Duodenal mucosa (tissue), 2 donors: ENCODE results near the gene OAS3.

Experiments
- H3K27ac ChIP-seq: one replicate; pipeline ENCODE4 v1.7.0; 2013; ENCODE audit warnings: low read depth, low read length
- H3K27me3 ChIP-seq, 2 donors: one replicate each; pipeline ENCODE4 v1.7.0; 2013; ENCODE audit warnings: low read length in 2 of 2, control low read depth in 1 of 2; ENCODE audit not compliant: insufficient read depth in 2 of 2, control insufficient read depth in 1 of 2
- H3K36me3 ChIP-seq, 2 donors: one replicate each; pipeline ENCODE4 v1.7.0; 2013; ENCODE audit warnings: low read length in 2 of 2, control low read depth in 1 of 2; ENCODE audit not compliant: insufficient read depth in 2 of 2, control insufficient read depth in 1 of 2
- H3K4me1 ChIP-seq, 2 donors: one replicate each; pipeline ENCODE4 v1.7.0; 2013; ENCODE audit warnings: low read length in 2 of 2, control low read depth in 1 of 2; ENCODE audit not compliant: insufficient read depth in 2 of 2, control insufficient read depth in 1 of 2
- H3K4me3 ChIP-seq, 2 donors: one replicate each; pipeline ENCODE4 v1.7.0; 2013; ENCODE audit warnings: low read length in 2 of 2, low read depth in 1 of 2
- H3K9ac ChIP-seq, 2 donors: one replicate each; pipeline ENCODE4 v1.7.0; 2013; ENCODE audit warnings: low read length in 2 of 2, low read depth in 1 of 2
- H3K9me3 ChIP-seq, 2 donors: one replicate each; pipeline ENCODE4 v1.7.0; 2013; ENCODE audit warnings: low read length in 2 of 2, control low read depth in 1 of 2; ENCODE audit not compliant: control insufficient read depth in 1 of 2

Gene OAS3

DNA sequence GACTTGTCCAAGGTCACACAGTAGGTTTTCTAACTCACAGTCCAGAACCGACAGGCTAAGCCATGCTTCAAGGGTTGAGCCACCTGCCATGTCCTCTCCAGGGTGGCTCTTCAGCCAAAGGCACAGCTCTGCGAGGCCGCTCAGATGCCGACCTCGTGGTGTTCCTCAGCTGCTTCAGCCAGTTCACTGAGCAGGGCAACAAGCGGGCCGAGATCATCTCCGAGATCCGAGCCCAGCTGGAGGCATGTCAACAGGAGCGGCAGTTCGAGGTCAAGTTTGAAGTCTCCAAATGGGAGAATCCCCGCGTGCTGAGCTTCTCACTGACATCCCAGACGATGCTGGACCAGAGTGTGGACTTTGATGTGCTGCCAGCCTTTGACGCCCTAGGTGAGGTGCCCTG, 27.4 kb downstream of the OAS3 start:
- Histone ChIP-seq H3K36me3 (peaks cover 43 to 77% of the 10 kb centered on the region in 2 donors), H3K9ac (no peak overlapping the region)

GRCh38 chr12:112967306-112967705, 29.0 kb downstream of the OAS3 start:
- Histone ChIP-seq H3K4me3 (no peak overlapping the region), H3K9me3 (no peaks in the 10 kb centered on the region), H3K4me1 (no peaks in the 10 kb centered on the region), H3K27ac (no peak overlapping the region), H3K9ac (no peak overlapping the region), H3K27me3 (no peaks in the 10 kb centered on the region), H3K36me3 (peaks cover 34 to 62% of the 10 kb centered on the region in 2 donors)

More for the DNA sequence above, 27.4 kb downstream of the OAS3 start:
- no peak overlapping the region for H3K27ac ChIP-seq
- no peaks in the 10 kb centered on the region for H3K9me3 ChIP-seq
- H3K4me1 ChIP-seq: no peaks in the 10 kb centered on the region
- H3K27me3 ChIP-seq: no peaks in the 10 kb centered on the region
- H3K4me3 ChIP-seq: no peak overlapping the region

DNA sequence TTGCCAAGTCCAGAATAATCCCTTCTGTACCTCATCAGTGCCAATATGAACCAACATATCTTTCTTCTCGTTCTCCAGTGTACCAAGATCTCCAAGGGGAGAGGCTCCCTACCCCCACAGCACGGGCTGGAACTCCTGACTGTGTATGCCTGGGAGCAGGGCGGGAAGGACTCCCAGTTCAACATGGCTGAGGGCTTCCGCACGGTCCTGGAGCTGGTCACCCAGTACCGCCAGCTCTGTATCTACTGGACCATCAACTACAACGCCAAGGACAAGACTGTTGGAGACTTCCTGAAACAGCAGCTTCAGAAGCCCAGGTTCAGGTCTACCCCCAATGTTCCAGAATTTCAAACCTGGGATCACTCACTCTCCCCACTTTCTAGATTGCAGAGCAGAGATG, 29.6 kb downstream of the OAS3 start:
- Histone ChIP-seq H3K36me3 (peaks cover 34 to 57% of the 10 kb centered on the region in 2 donors), H3K27me3 (no peaks in the 10 kb centered on the region), H3K4me3 (no peak overlapping the region), H3K9me3 (no peaks in the 10 kb centered on the region), H3K27ac (no peak overlapping the region), H3K9ac (no peak overlapping the region), H3K4me1 (no peaks in the 10 kb centered on the region)

GRCh38 chr12:112969547-112970306, 31.5 kb downstream of the OAS3 start:
- no peaks in the 10 kb centered on the region for H3K27me3 ChIP-seq
- H3K36me3 ChIP-seq: peaks cover 20 to 40% of the 10 kb centered on the region in 2 donors
- H3K27ac ChIP-seq: no peak overlapping the region
- H3K9me3 ChIP-seq: no peaks in the 10 kb centered on the region
- no peak overlapping the region for H3K9ac ChIP-seq
- H3K4me3 ChIP-seq: no peak overlapping the region
- no peaks in the 10 kb centered on the region for H3K4me1 ChIP-seq

DNA sequence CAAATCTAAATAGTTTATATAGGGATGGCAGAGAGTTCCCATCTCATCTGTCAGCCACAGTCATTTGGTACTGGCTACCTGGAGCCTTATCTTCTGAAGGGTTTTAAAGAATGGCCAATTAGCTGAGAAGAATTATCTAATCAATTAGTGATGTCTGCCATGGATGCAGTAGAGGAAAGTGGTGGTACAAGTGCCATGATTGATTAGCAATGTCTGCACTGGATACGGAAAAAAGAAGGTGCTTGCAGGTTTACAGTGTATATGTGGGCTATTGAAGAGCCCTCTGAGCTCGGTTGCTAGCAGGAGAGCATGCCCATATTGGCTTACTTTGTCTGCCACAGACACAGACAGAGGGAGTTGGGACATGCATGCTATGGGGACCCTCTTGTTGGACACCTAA, 32.1 kb downstream of the OAS3 start:
- H3K4me1 ChIP-seq: no peaks in the 10 kb centered on the region
- peaks cover 20 to 35% of the 10 kb centered on the region in 2 donors for H3K36me3 ChIP-seq
- no peaks in the 10 kb centered on the region for H3K27me3 ChIP-seq
- no peak overlapping the region for H3K27ac ChIP-seq
- H3K9me3 ChIP-seq: no peaks in the 10 kb centered on the region
- no peak overlapping the region for H3K9ac ChIP-seq
- no peak overlapping the region for H3K4me3 ChIP-seq

GRCh38 chr12:112971248-112971647, 33.0 kb downstream of the OAS3 start:
- Histone ChIP-seq H3K9me3 (no peaks in the 10 kb centered on the region), H3K36me3 (peaks cover 18 to 26% of the 10 kb centered on the region in 2 donors), H3K4me3 (no peak overlapping the region), H3K27ac (no peak overlapping the region), H3K27me3 (no peaks in the 10 kb centered on the region), H3K4me1 (no peaks in the 10 kb centered on the region), H3K9ac (no peak overlapping the region)

DNA sequence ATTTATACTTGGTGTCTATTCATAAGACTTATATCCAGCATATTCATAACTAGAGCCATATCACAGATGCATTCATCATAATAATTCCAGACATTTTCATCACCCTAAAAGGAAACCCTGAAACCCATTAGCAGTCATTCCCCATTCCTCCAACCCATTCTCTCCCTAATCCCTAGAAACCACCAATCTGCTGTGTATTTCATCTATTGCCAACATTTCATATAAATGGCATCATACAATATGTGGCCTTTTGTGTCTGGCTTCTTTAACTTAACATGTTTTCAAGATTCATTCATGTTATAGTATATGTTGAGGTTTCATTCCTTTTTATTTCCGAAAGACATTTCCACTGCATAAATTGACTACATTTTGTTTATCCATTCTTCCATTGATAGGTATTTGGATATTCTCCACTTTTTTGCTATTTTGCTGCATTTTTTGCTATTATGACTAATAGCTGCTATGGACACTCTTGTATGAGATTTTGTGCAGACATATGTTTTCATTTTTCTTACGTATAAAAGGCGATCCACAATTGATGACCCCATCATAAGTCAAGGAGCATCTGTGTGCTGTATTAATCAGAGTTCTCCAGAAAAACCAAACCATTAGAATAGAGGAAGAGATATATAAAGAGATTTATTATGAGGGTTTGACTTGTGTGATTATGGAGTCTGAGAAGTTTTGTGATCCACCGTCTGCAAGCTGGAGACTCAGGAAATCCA, 34.9 kb downstream of the OAS3 start:
- Histone ChIP-seq H3K4me1 (peaks cover 4 to 6% of the 10 kb centered on the region in 2 donors), H3K9me3 (no peaks in the 10 kb centered on the region), H3K9ac (no peak overlapping the region), H3K36me3 (peaks cover 12 to 13% of the 10 kb centered on the region in 2 donors), H3K4me3 (no peak overlapping the region), H3K27ac (no peak overlapping the region), H3K27me3 (no peaks in the 10 kb centered on the region)

- Histone ChIP-seq H3K27me3 (no peaks in the 10 kb centered on the region), H3K4me1 (peaks cover 4 to 8% of the 10 kb centered on the region in 2 donors), H3K27ac (no peak overlapping the region), H3K4me3 (no peak overlapping the region), H3K9ac (no peak overlapping the region), H3K9me3 (no peaks in the 10 kb centered on the region), H3K36me3 (peaks cover 12 to 13% of the 10 kb centered on the region in 2 donors)
Observed at GRCh38 chr12:112973818-112974231, 35.6 kb downstream of the OAS3 start.

DNA sequence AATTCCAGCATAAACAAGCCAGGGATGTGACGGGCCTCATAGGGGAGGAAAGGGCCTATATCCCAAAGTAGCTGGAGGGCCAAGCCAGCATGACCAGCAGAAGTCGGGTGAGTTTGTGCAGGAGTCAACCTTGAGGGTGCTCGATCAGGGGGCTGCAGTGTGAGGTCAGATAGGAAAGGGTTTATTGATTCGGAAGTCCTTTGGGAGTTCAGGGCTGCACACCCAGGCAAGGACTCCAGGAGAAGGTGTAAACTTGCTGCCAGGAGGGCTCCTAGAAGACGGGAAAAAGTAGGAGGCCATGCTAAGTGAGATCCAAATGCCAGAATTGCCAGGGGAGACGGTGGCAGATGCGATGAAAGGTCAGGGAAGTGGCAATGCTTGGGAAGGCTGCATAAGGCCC, 36.6 kb downstream of the OAS3 start:
- H3K27me3 ChIP-seq: no peaks in the 10 kb centered on the region
- H3K4me1 ChIP-seq: peaks cover 4 to 16% of the 10 kb centered on the region in 2 donors
- H3K36me3 ChIP-seq: peaks cover 4% of the 10 kb centered on the region in 2 donors
- H3K4me3 ChIP-seq: no peak overlapping the region
- no peak overlapping the region for H3K9ac ChIP-seq
- H3K27ac ChIP-seq: no peak overlapping the region
- H3K9me3 ChIP-seq: no peaks in the 10 kb centered on the region

GRCh38 chr12:112977139-112977538, 38.9 kb downstream of the OAS3 start:
- H3K9me3 ChIP-seq: peaks cover 0 to 3% of the 10 kb centered on the region in 2 donors
- no peak overlapping the region for H3K27ac ChIP-seq
- H3K4me1 ChIP-seq: peaks cover 4 to 21% of the 10 kb centered on the region in 2 donors
- H3K4me3 ChIP-seq: no peak overlapping the region
- no peaks in the 10 kb centered on the region for H3K27me3 ChIP-seq
- peak overlapping the region in 1 of 2 donors; percentile 69 for H3K9ac ChIP-seq
- no peaks in the 10 kb centered on the region for H3K36me3 ChIP-seq
